ENCODE measurements around the gene C1QTNF8.

C1QTNF8 gene

GRCh38 chr16:1132431-1132830, 36.4 kb upstream of the C1QTNF8 start:
- Histone ChIP-seq H3K27ac (ENCODE audit: insufficient read depth in 1 of 2, low read depth in 1 of 2, low read length in 2 of 2, poor library complexity in 1 of 2, severe bottlenecking in 2 of 2) (no peak overlapping the region), H3K27me3 (replicated peaks in 2 of 5; ENCODE audit: control insufficient read depth in 4 of 5, insufficient read depth in 5 of 5, low read length in 4 of 5) (peaks cover 0 to 16% (median 0%) of the 10 kb centered on the region in 5 experiments), H3K4me3 (ENCODE audit: control insufficient read depth in 1 of 7, extremely low read depth in 1 of 7, insufficient read depth in 4 of 7, low read depth in 2 of 7, low read length in 6 of 7) (no peak overlapping the region), H3K36me3 (ENCODE audit: control insufficient read depth in 4 of 4, insufficient read depth in 4 of 4, low read length in 3 of 4) (no peaks in the 10 kb centered on the region), H3K9me3 (ENCODE audit: control extremely low read depth in 1 of 5, control insufficient read depth in 4 of 5, insufficient read depth in 2 of 5, low read depth in 1 of 5, low read length in 4 of 5) (no peaks in the 10 kb centered on the region), H3K4me1 (ENCODE audit: control extremely low read depth in 1 of 4, control insufficient read depth in 4 of 4, insufficient read depth in 4 of 4, low read length in 3 of 4) (no peaks in the 10 kb centered on the region)
- no peak for DNase-seq
- CTCF ChIA-PET: no interaction called here
- WGBS (ENCODE audit: insufficient coverage): 73% methylated on average over 15 of the region's 15 CpGs
- POLR2A ChIA-PET: no interaction called here

DNA sequence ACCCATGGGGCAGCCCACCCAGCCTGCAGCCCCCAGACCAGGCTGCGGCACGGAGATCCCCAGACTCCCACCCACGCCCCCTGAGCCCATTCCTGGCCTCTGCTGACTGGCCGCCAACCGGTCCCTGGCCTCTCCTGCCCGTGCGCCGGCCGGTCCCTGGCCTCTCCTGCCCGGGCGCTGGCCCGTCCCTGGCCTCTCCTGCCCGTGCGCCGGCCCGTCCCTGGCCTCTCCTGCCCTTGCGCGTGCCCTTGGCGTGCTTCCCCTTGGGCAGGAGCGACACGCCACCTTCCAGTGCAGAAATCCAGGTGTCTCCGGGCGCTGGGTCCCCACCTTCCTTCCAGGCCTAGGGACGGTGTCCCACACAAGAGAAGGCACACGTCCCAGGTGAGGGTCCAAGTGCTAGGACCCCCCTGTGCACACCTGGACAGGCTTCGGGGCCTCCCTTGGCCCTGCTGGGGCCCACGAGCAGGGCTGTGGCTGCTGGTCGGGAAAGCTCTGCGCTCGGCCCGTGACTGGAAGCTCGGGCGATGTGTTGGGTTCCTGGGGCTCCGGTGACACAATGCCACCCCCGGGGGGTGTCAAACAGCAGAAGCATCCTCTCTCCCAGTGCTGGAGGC, 35.4 kb upstream of the C1QTNF8 start:
- H3K36me3 ChIP-seq (ENCODE audit: control insufficient read depth in 4 of 4, insufficient read depth in 4 of 4, low read length in 3 of 4): no peaks in the 10 kb centered on the region
- H3K27ac ChIP-seq (ENCODE audit: insufficient read depth in 1 of 2, low read depth in 1 of 2, low read length in 2 of 2, poor library complexity in 1 of 2, severe bottlenecking in 2 of 2): no peak overlapping the region
- ChIA-PET POLR2A (no interaction called here), CTCF (no interaction called here)
- WGBS (ENCODE audit: insufficient coverage): 94% methylated on average over 31 of the region's 35 CpGs
- peaks cover 0 to 26% (median 0%) of the 10 kb centered on the region in 5 experiments for H3K27me3 ChIP-seq (replicated peaks in 2 of 5; ENCODE audit: control insufficient read depth in 4 of 5, insufficient read depth in 5 of 5, low read length in 4 of 5)
- H3K4me3 ChIP-seq (ENCODE audit: control insufficient read depth in 1 of 7, extremely low read depth in 1 of 7, insufficient read depth in 4 of 7, low read depth in 2 of 7, low read length in 6 of 7): no peak overlapping the region
- no peaks in the 10 kb centered on the region for H3K4me1 ChIP-seq (ENCODE audit: control extremely low read depth in 1 of 4, control insufficient read depth in 4 of 4, insufficient read depth in 4 of 4, low read length in 3 of 4)
- DNase-seq: no peak
- H3K9me3 ChIP-seq (ENCODE audit: control extremely low read depth in 1 of 5, control insufficient read depth in 4 of 5, insufficient read depth in 2 of 5, low read depth in 1 of 5, low read length in 4 of 5): no peaks in the 10 kb centered on the region

DNA sequence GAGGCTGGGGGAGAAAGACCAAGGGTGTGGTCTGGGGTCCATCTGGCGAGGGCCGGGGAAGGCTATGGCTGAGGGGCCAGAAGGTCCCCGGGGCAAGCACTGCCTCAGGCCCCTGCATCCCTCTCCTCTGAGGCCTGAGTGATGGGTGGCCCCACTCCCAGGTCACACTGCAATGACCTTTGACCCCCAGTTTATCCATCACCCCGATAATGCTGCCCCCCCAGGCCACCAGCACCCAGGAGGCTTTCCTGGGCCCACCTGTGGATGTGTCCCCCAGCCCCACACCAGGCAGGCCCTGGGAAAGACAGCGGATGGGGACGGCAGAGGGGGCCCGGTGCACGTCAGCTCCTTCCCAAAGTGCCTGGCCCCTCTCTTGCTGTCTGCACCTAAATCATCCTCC, 34.3 kb upstream of the C1QTNF8 start:
- ChIA-PET CTCF (no interaction called here), POLR2A (no interaction called here)
- DNase-seq: no peak
- Histone ChIP-seq H3K4me1 (ENCODE audit: control extremely low read depth in 1 of 4, control insufficient read depth in 4 of 4, insufficient read depth in 4 of 4, low read length in 3 of 4) (no peaks in the 10 kb centered on the region), H3K36me3 (ENCODE audit: control insufficient read depth in 4 of 4, insufficient read depth in 4 of 4, low read length in 3 of 4) (no peaks in the 10 kb centered on the region), H3K27me3 (replicated peaks in 2 of 5; ENCODE audit: control insufficient read depth in 4 of 5, insufficient read depth in 5 of 5, low read length in 4 of 5) (peaks cover 0 to 28% (median 0%) of the 10 kb centered on the region in 5 experiments), H3K9me3 (ENCODE audit: control extremely low read depth in 1 of 5, control insufficient read depth in 4 of 5, insufficient read depth in 2 of 5, low read depth in 1 of 5, low read length in 4 of 5) (no peaks in the 10 kb centered on the region), H3K4me3 (ENCODE audit: control insufficient read depth in 1 of 7, extremely low read depth in 1 of 7, insufficient read depth in 4 of 7, low read depth in 2 of 7, low read length in 6 of 7) (no peak overlapping the region), H3K27ac (ENCODE audit: insufficient read depth in 1 of 2, low read depth in 1 of 2, low read length in 2 of 2, poor library complexity in 1 of 2, severe bottlenecking in 2 of 2) (no peak overlapping the region)
- 100% methylated on average over 3 of the region's 8 CpGs for WGBS (ENCODE audit: insufficient coverage)

DNA sequence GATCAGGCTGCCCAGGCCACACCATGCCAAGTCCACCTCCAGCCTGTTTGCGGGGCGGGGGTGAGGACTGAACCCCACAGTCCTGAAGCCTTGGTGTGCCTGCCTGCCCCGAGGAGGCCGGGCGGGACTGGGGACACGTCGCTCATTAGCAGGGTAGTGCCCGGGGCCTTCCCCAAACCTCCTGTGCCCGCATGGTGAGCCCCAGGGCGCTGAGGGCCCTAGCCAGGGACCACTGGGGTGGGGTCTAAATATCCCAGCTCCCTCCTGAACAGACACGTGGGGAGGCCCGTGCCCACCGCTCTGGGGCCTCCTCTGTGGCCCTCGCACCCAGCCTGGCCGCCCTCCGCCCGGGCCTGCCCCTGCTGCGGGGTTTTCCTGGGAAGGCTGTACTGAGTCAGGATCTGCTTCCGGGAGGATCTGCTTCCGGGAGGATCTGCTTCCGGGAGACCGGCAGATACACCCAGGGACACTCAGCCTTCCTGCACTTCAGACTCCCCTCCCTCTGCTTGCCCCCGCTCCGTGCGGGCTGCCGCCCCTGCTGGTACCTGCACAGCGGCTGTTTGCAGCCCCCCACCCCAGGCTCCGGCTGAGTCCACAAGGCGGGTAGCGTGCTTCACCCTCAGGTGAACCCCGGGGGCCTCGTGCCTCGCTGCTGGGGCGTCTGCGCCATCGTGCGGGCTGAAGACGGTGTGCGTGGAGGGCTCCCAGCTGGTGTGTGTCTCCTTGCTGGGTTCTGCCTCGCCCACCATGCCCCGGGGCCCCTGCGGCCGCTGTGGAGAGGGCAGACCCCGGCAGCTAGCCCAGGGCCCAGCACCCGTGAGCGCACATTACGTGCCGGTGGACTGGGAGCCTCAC, 33.3 kb upstream of the C1QTNF8 start:
- ChIA-PET POLR2A (no interaction called here), CTCF (no interaction called here)
- WGBS (ENCODE audit: insufficient coverage): 95% methylated on average over 44 of the region's 48 CpGs
- Histone ChIP-seq H3K4me3 (ENCODE audit: control insufficient read depth in 1 of 7, extremely low read depth in 1 of 7, insufficient read depth in 4 of 7, low read depth in 2 of 7, low read length in 6 of 7) (no peak overlapping the region), H3K4me1 (ENCODE audit: control extremely low read depth in 1 of 4, control insufficient read depth in 4 of 4, insufficient read depth in 4 of 4, low read length in 3 of 4) (no peaks in the 10 kb centered on the region), H3K9me3 (ENCODE audit: control extremely low read depth in 1 of 5, control insufficient read depth in 4 of 5, insufficient read depth in 2 of 5, low read depth in 1 of 5, low read length in 4 of 5) (no peaks in the 10 kb centered on the region), H3K27ac (ENCODE audit: insufficient read depth in 1 of 2, low read depth in 1 of 2, low read length in 2 of 2, poor library complexity in 1 of 2, severe bottlenecking in 2 of 2) (no peak overlapping the region), H3K36me3 (ENCODE audit: control insufficient read depth in 4 of 4, insufficient read depth in 4 of 4, low read length in 3 of 4) (no peaks in the 10 kb centered on the region), H3K27me3 (replicated peaks in 2 of 5; ENCODE audit: control insufficient read depth in 4 of 5, insufficient read depth in 5 of 5, low read length in 4 of 5) (peaks cover 0 to 34% (median 2%) of the 10 kb centered on the region in 5 experiments)
- DNase-seq: no peak

DNA sequence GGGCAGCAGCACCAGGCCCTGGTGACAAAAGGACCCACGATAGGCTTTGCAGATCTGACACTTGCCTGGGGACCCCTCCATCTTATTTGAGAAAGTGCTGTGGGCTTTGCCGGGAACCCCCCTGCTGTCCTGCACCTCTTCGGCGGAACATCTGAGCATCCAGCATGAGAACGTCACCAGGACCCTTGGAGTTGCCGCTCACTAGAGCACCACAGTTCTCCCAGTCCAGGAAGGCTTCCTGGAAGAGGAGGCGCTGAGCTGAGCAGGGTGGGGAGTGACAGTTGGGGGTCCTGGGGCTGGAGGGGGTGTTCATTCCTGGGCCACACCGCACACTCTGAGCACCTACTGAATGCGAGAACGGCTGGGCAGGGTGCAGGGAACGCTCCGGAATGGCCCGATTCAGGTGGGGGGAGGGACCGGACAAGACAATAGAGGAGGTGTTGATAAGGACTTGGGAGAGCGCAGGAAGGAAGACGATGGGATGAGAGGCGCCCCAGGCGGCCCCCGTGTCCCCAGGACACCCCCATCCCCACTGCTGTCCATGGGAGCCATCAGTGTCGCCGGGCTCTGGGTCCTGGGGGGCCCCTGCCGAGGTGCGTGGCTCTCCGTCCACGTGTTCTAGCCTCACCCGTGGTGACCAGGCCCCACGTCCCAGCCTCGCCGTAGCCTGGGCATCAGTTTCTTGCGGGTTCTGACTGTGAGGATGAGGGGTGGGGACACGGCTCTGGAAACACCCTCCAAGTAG, 32.1 kb upstream of the C1QTNF8 start:
- Histone ChIP-seq H3K9me3 (ENCODE audit: control extremely low read depth in 1 of 5, control insufficient read depth in 4 of 5, insufficient read depth in 2 of 5, low read depth in 1 of 5, low read length in 4 of 5) (no peaks in the 10 kb centered on the region), H3K27ac (ENCODE audit: insufficient read depth in 1 of 2, low read depth in 1 of 2, low read length in 2 of 2, poor library complexity in 1 of 2, severe bottlenecking in 2 of 2) (no peak overlapping the region), H3K27me3 (replicated peaks in 2 of 5; ENCODE audit: control insufficient read depth in 4 of 5, insufficient read depth in 5 of 5, low read length in 4 of 5) (peaks cover 0 to 28% (median 2%) of the 10 kb centered on the region in 5 experiments), H3K36me3 (ENCODE audit: control insufficient read depth in 4 of 4, insufficient read depth in 4 of 4, low read length in 3 of 4) (no peaks in the 10 kb centered on the region), H3K4me3 (ENCODE audit: control insufficient read depth in 1 of 7, extremely low read depth in 1 of 7, insufficient read depth in 4 of 7, low read depth in 2 of 7, low read length in 6 of 7) (no peak overlapping the region), H3K4me1 (ENCODE audit: control extremely low read depth in 1 of 4, control insufficient read depth in 4 of 4, insufficient read depth in 4 of 4, low read length in 3 of 4) (no peaks in the 10 kb centered on the region)
- WGBS (ENCODE audit: insufficient coverage): 85% methylated on average over 21 of the region's 31 CpGs
- ChIA-PET CTCF (no interaction called here), POLR2A (no interaction called here)
- no peak for DNase-seq

GRCh38 chr16:1127101-1127500, 31.1 kb upstream of the C1QTNF8 start:
- Histone ChIP-seq H3K27ac (ENCODE audit: insufficient read depth in 1 of 2, low read depth in 1 of 2, low read length in 2 of 2, poor library complexity in 1 of 2, severe bottlenecking in 2 of 2) (no peak overlapping the region), H3K27me3 (replicated peaks in 2 of 5; ENCODE audit: control insufficient read depth in 4 of 5, insufficient read depth in 5 of 5, low read length in 4 of 5) (peaks cover 0 to 33% (median 2%) of the 10 kb centered on the region in 5 experiments), H3K36me3 (ENCODE audit: control insufficient read depth in 4 of 4, insufficient read depth in 4 of 4, low read length in 3 of 4) (no peaks in the 10 kb centered on the region), H3K4me3 (ENCODE audit: control insufficient read depth in 1 of 7, extremely low read depth in 1 of 7, insufficient read depth in 4 of 7, low read depth in 2 of 7, low read length in 6 of 7) (no peak overlapping the region), H3K9me3 (ENCODE audit: control extremely low read depth in 1 of 5, control insufficient read depth in 4 of 5, insufficient read depth in 2 of 5, low read depth in 1 of 5, low read length in 4 of 5) (no peaks in the 10 kb centered on the region), H3K4me1 (ENCODE audit: control extremely low read depth in 1 of 4, control insufficient read depth in 4 of 4, insufficient read depth in 4 of 4, low read length in 3 of 4) (no peaks in the 10 kb centered on the region)
- DNase-seq: no peak
- 74% methylated on average over 14 of the region's 16 CpGs for WGBS (ENCODE audit: insufficient coverage)
- ChIA-PET CTCF (no interaction called here), POLR2A (no interaction called here)

DNA sequence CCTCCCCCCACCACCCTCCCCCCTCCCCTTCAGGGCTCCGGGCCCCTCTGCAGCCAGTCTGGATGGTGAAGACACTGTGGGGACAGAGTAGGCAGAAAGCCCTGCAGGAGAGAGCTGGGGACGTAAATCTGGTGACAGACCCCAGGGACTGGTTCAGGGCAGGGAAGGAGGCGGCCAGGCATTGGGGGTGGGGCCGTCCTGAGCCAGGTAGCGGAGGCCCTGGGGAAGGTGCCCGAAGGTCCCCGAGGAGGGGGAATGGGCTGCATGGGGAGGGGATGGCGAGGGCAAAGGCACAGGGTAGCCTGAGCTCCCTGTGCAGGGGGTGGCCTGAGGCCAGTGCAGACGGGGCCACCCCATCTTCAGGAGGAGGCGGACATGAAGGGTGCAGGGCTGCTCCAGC, 30.5 kb upstream of the C1QTNF8 start:
- 40% methylated on average over 9 of the region's 10 CpGs for WGBS (ENCODE audit: insufficient coverage)
- CTCF ChIA-PET: no interaction called here
- no peak overlapping the region for H3K4me3 ChIP-seq (ENCODE audit: control insufficient read depth in 1 of 7, extremely low read depth in 1 of 7, insufficient read depth in 4 of 7, low read depth in 2 of 7, low read length in 6 of 7)

More for the DNA sequence above, 30.5 kb upstream of the C1QTNF8 start:
- DNase-seq: no peak
- peaks cover 0 to 35% (median 2%) of the 10 kb centered on the region in 5 experiments for H3K27me3 ChIP-seq (replicated peaks in 2 of 5; ENCODE audit: control insufficient read depth in 4 of 5, insufficient read depth in 5 of 5, low read length in 4 of 5)
- H3K27ac ChIP-seq (ENCODE audit: insufficient read depth in 1 of 2, low read depth in 1 of 2, low read length in 2 of 2, poor library complexity in 1 of 2, severe bottlenecking in 2 of 2): no peak overlapping the region
- POLR2A ChIA-PET: interaction anchor here (1.1 kb wide), 1 partner anchor 263 kb away, joined by 4 read pairs; no protein-coding TSS in a partner anchor
- no peaks in the 10 kb centered on the region for H3K4me1 ChIP-seq (ENCODE audit: control extremely low read depth in 1 of 4, control insufficient read depth in 4 of 4, insufficient read depth in 4 of 4, low read length in 3 of 4)
- no peaks in the 10 kb centered on the region for H3K9me3 ChIP-seq (ENCODE audit: control extremely low read depth in 1 of 5, control insufficient read depth in 4 of 5, insufficient read depth in 2 of 5, low read depth in 1 of 5, low read length in 4 of 5)
- H3K36me3 ChIP-seq (ENCODE audit: control insufficient read depth in 4 of 4, insufficient read depth in 4 of 4, low read length in 3 of 4): no peaks in the 10 kb centered on the region
